NCI-H128 (cell line): ENCODE results near the gene PHF13.

Experiments used
- DNase-seq: peaks from one replicate; lab custom pipeline; 2025; ENCODE audit not compliant: unreplicated experiment; lab: John Stamatoyannopoulos, UW

The PHF13 gene

GRCh38 chr1:6613361-6614018, at the start of gene PHF13:
Gene PHF13 (plus strand): TSS chr1:6613731. CDS start chr1:6614067, 336 bp downstream.
- DNase-seq, result peak; percentile 99

DNA sequence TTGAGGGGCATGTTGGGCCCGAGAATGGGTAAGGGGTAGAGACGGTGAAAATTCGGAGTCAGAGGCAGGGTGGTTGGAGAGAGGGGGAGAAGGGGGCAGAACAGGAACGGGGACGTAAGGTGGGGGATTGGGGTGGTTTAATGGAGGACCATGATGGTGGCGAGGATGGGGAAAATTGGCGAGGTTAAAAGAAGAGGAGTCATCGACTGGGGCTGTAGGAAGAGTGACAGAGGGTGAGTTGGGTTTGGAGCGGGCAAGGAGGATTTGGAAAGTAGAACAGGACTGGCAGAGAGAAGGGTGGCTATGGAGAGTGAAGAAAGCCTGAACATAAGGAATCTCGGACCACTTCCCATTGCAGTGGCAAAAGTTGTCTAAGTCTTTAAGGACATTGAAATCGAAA, 44.5 kb upstream of the PHF13 start:
- DNase-seq, result no peak

DNA sequence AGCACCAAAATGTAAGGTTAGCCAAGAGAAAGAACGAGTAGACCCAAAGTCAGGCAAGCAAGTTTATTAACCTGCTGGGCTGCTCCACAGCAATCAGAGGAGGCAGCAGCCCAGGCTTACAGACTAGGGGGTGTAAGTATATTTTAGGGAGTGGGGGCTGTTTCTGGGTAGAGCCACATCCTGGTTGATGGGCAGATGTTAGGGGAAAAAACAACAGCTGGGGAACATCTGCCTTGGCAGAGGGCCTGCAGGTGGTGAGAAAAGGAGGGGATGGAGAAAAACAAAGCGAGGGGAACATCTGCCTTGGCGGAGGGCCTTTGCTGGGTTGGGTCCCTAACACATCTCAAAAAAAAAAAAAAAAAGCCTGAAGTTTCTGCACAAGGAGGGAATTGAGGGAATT, 43.4 kb upstream of the PHF13 start:
- no peak for DNase-seq

DNA sequence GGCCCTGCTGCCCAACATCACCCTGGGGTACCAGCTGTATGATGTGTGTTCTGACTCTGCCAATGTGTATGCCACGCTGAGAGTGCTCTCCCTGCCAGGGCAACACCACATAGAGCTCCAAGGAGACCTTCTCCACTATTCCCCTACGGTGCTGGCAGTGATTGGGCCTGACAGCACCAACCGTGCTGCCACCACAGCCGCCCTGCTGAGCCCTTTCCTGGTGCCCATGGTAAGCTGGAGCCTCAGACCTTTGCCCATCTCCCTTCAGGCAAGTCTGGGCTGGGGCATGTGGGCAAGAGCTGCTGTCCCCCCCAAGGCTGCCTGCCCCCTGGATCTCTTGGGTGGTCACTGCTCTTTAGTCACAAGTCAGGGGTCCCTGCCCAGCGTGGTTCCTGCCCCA, 42.5 kb upstream of the PHF13 start:
- DNase-seq, result no peak

DNA sequence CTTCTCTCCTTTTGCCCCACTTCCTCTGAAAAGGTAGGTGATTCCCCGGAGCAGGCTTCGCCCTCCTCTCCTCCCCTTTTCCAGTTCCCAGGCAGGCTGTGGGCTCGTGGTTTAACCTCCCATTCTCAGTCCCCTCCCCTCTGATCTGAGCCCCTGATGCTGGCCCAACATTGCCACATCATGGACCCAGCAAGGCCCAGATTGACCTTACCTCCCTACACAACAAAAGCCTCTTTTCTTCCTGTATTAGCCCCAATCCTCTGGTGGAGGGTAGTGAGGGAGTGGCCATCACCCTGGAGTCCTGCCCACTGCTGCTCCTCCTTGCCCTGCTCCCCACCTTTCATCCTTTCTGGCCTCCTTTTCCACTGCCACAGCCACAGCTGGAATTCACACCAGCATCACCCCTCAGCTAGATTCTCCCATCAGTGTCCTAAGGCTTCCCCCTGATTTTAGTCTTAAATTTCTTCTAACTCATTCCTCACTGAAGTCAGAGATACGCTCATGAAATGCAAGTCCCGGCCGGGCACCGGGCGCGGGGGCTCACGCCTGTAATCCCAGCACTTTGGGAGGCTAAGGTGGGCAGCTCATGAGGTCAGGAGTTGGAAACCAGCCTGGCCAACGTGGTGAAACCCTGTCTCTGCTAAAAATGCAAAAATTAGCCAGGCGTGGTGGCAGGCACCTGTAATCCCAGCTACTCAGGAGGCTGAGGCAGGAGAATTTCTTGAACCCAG, 40.7 kb upstream of the PHF13 start:
- no peak for DNase-seq

GRCh38 chr1:6574025-6574620, 39.4 kb upstream of the PHF13 start:
- DNase-seq, result no peak

DNA sequence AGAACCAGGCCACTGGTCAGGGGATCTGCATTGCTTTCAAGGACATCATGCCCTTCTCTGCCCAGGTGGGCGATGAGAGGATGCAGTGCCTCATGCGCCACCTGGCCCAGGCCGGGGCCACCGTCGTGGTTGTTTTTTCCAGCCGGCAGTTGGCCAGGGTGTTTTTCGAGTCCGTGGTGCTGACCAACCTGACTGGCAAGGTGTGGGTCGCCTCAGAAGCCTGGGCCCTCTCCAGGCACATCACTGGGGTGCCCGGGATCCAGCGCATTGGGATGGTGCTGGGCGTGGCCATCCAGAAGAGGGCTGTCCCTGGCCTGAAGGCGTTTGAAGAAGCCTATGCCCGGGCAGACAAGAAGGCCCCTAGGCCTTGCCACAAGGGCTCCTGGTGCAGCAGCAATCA, 38.7 kb upstream of the PHF13 start:
- no peak for DNase-seq

DNA sequence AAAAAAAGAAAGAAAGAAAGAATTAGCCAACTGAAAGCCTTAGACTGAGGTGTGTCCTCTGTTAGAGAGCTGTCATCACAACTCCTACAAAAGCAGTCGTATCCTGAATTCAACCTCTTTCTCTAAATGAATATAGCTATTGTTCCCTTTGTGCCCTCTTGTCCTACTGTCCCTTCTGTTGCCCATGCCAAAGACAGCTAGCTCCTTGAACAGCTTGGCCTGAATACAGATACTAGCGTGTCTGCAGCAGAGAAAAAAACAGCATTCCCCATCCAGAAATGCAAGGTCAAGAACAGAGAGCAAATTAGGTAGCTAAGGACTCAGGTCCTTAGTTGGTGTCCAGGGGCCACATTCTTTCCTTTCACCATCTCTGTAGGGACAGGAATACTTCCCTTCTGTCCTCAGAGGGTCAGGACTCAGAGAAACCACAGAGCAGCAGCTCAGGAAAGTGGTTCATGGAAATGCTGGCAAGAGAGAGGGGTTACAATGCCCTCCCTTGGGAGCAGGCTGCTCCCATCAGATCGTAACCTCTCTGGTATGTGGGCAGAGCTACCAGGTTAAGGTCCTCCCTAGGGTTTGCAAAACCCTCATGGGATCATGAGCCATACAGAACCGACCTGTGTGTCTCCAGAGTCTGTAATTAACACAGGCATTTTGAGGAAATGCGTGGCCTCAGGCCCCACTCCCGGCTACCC, 35.6 kb upstream of the PHF13 start:
- no peak for DNase-seq

DNA sequence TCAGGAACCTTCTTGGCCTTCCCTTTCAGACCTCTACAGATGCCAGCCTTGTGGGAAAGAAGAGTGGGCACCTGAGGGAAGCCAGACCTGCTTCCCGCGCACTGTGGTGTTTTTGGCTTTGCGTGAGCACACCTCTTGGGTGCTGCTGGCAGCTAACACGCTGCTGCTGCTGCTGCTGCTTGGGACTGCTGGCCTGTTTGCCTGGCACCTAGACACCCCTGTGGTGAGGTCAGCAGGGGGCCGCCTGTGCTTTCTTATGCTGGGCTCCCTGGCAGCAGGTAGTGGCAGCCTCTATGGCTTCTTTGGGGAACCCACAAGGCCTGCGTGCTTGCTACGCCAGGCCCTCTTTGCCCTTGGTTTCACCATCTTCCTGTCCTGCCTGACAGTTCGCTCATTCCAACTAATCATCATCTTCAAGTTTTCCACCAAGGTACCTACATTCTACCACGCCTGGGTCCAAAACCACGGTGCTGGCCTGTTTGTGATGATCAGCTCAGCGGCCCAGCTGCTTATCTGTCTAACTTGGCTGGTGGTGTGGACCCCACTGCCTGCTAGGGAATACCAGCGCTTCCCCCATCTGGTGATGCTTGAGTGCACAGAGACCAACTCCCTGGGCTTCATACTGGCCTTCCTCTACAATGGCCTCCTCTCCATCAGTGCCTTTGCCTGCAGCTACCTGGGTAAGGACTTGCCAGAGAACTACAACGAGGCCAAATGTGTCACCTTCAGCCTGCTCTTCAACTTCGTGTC, 34.7 kb upstream of the PHF13 start:
- DNase-seq, result no peak

DNA sequence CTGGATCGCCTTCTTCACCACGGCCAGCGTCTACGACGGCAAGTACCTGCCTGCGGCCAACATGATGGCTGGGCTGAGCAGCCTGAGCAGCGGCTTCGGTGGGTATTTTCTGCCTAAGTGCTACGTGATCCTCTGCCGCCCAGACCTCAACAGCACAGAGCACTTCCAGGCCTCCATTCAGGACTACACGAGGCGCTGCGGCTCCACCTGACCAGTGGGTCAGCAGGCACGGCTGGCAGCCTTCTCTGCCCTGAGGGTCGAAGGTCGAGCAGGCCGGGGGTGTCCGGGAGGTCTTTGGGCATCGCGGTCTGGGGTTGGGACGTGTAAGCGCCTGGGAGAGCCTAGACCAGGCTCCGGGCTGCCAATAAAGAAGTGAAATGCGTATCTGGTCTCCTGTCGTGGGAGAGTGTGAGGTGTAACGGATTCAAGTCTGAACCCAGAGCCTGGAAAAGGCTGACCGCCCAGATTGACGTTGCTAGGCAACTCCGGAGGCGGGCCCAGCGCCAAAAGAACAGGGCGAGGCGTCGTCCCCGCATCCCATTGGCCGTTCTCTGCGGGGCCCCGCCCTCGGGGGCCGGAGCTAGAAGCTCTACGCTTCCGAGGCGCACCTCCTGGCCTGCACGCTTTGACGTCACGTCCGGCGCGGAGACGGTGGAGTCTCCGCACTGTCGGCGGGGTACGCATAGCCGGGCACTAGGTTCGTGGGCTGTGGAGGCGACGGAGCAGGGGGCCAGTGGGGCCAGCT, 34.0 kb upstream of the PHF13 start, which contains the start of gene ZBTB48:
Gene ZBTB48, plus strand, starts transcription at position 621 of the 745 bp plus-strand sequence. CDS start 616 bp downstream, outside the sequence.
- DNase-seq, result peak; percentile 99

- DNase-seq, result no peak
Measured at GRCh38 chr1:6580119-6580592, 33.4 kb upstream of the PHF13 start.

- DNase-seq, result no peak
Measured at GRCh38 chr1:6580593-6581409, 32.7 kb upstream of the PHF13 start.

- DNase-seq, result no peak
Measured at GRCh38 chr1:6581561-6582305, 31.8 kb upstream of the PHF13 start.

GRCh38 chr1:6582370-6582769, 31.2 kb upstream of the PHF13 start:
- DNase-seq, result no peak

DNA sequence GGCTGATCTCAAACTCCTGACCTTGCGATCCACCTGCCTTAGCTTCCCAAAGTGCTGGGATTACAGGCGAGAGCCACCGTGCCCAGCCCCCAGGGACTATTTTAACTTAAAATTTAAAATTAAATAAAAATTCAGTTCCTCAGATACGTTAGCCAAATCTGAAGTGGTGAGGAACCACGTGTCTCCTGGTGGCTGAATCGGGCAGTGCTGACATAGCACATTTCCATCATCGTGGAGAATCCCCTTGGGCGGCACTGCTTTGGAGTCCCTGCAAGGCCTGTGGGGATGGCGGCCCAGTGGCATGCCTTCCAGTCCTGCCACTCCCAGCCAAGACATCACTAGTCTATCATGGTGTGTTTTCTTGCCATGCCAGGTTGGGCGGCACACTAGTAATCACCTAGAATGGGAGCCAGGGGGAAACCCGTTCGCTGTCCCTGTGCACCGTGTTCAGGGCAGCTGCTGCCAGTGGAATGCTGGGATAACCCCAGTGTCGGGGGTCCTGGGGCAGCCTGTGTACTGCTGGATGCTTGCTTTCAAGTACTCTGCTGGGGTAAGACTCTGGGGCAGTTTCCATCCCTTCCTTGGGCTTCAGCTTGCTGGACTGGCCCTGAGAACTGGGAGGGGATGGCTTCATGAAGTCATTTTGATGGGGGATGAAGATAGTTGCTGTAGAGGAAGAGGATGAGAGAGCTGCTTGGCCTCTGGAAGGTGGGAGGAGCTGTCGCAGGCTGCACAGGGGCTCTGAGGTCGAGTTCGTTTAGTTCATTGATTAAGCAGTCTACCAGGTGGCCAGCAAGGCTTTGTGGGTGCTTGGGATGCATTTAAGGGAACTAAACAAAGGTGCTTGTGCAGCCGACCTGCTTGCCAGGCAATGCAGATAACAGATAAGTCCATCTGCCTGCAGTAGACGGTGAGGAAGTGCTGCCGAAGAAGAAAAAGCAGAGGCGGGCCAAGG, 29.1 kb upstream of the PHF13 start:
- DNase-seq, result no peak

DNA sequence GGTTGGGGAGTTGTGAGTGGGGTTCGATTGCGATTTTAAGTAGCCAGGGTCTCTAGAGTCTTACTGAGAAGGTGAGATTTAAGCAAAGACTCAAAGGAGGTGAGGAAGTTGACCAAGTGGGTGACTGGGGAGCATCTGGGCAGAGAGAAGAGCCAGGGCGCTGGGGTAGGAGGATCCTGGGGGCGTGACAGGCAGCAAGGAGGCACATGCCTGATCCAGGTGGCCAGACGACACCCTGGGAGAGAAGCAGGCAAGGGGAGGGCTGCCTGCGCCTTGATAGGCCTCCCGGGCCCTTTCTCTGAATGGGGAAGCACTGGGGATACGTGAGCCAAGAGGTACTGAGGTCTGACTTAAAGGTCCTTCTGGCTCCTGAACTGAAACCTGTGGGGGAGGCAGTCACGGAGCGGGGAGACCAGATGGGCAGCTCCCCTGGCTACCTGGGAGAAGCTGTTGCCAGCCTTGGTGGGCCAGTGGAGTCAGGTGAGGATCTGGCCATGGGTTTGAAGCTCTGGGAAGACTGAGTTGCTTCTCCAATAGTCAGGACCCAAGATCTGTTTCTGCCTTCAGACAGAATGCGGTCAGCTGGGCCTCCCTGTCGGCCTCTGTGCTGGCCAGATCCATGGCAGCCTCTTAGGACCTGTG, 28.3 kb upstream of the PHF13 start:
- no peak for DNase-seq

DNA sequence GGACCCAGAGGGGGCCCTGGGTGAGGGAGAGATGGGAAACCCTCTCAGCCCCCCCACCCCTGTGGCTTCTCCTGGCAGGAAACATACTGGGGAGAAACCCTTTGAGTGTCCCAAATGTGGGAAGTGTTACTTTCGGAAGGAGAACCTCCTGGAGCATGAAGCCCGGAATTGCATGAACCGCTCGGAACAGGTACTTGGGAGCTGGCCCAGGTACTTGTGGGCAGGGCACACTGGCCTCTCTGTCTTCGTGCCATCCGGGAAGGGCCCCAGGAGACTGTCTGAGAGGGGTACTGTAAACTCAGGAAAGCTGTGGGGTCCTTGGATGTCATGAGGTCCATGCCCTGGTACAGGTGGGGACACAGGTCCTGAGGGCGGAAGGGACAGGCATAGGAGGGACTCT, 27.7 kb upstream of the PHF13 start:
- DNase-seq, result no peak
